Measurements from ENCODE around the gene IGF1R. TPM values are rescaled to one million over a fixed set of nuclear protein-coding genes. Genes with fewer than 3 reads are reported as not detected.

Gene IGF1R
- total and polyA plus RNA-seq, 2 of the 8 experiments (the other 6 are each of a cell fraction or from before 2014, with no cell fraction given), result 32.9 to 109 TPM

DNA sequence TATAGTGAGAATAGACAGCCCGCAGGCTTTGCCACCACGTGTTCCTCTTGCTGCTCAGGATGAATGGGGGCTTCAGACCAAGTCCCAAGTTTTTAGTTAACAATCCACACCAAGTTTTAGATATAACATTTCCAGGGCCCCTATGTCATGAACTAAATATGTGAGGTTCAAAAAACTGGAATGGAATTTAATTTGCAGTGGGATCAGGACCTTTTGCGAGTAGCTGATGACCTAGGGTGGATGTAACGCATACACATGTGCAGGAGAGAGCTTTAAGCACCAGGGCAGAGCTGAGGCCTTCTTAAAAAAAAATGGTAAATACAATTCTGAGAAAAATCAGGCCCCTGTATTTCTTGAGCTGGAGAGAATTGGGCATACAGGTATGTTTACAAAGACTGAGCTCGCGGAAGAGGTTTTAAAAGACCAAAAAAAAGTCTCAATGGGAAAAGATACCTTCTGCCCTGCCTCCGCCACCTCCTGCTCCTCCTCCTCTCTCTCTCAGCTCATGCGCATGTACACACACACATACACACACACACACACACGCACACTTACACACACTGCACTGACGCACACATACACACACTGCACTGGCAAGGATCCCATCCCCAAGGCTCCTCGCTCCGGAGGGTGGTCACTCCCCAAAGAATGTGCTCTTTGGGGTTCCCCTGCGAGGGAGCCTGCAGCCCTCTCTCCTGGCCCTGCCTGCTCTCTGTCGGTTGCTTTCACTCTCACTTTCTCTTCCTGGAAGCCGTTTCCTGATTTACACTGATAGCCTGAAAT lies 48.2 kb upstream of the IGF1R start (continued):
- no peak for TF ChIP-seq JUND (IDR thresholded peaks at IDR 0.05; ENCODE audit: low read length)
- TF ChIP-seq POLR2A (IDR thresholded peaks at IDR 0.05; ENCODE audit: control extremely low read depth in 1 of 2, low read depth in 2 of 2, low read length in 2 of 2), result no peak
- TF ChIP-seq POU5F1 (IDR thresholded peaks at IDR 0.05; ENCODE audit: low read depth, low read length), result no peak
- TF ChIP-seq SIN3A (conservative IDR thresholded peaks at IDR 0.05 in 1 of 2, IDR thresholded peaks at IDR 0.05 in 1 of 2; ENCODE audit: low read depth in 1 of 2, low read length in 2 of 2), result no peak
- TF ChIP-seq SRF (IDR thresholded peaks at IDR 0.05; ENCODE audit: low read depth, low read length), result no peak
- no peak for TF ChIP-seq CHD1 (IDR thresholded peaks at IDR 0.05; ENCODE audit: low read depth, low read length)
- TF ChIP-seq CTBP2 (IDR thresholded peaks at IDR 0.05; ENCODE audit: borderline replicate concordance, insufficient read depth, insufficient read length, low read length), result no peak
- peak; percentile 32 for TF ChIP-seq ASH2L (IDR thresholded peaks at IDR 0.05; ENCODE audit: low read length)
- TF ChIP-seq, protein P1, sequence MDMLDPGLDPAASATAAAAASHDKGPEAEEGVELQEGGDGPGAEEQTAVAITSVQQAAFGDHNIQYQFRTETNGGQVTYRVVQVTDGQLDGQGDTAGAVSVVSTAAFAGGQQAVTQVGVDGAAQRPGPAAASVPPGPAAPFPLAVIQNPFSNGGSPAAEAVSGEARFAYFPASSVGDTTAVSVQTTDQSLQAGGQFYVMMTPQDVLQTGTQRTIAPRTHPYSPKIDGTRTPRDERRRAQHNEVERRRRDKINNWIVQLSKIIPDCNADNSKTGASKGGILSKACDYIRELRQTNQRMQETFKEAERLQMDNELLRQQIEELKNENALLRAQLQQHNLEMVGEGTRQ (IDR thresholded peaks at IDR 0.05; ENCODE audit: low read length), result no peak
- no peak for TF ChIP-seq BCL11A (IDR thresholded peaks at IDR 0.05; ENCODE audit: low read depth in 2 of 2, low read length in 2 of 2)
